H9 (cell line): Measurements from ENCODE around the gene TAS2R1. TPM values are rescaled to one million over a fixed set of nuclear protein-coding genes. Genes with fewer than 3 reads are reported as not detected.

Experiments used
- DNase-seq: peaks from one replicate; pipeline ENCODE4 v3.0.0-alpha.2; 2017
- H2AFZ ChIP-seq: one replicate; pipeline ENCODE4 v1.6.1; 2013; ENCODE audit warnings: mild to moderate bottlenecking, low read length, control low read depth, moderate library complexity
- H2AK5ac ChIP-seq: 2 replicates; pipeline ENCODE4 v1.6.1; 2013; ENCODE audit warnings: low read length, control low read depth, mixed read lengths; ENCODE audit not compliant: insufficient read length
- H2BK120ac ChIP-seq: one replicate; pipeline ENCODE4 v1.6.1; 2013; ENCODE audit warnings: low read depth, mild to moderate bottlenecking, low read length, control low read depth, inconsistent platforms; ENCODE audit not compliant: poor library complexity, severe bottlenecking
- H2BK12ac ChIP-seq: 2 replicates; pipeline ENCODE4 v1.6.1; 2013; ENCODE audit warnings: low read length, control low read depth, mixed read lengths, low read depth; ENCODE audit not compliant: insufficient read length
- H2BK15ac ChIP-seq: 2 replicates; pipeline ENCODE4 v1.6.1; 2013; ENCODE audit warnings: low read depth, low read length, control low read depth
- H2BK20ac ChIP-seq: one replicate; pipeline ENCODE4 v1.6.1; 2013; ENCODE audit warnings: low read depth, mild to moderate bottlenecking, low read length, control low read depth, inconsistent platforms; ENCODE audit not compliant: poor library complexity, severe bottlenecking
- H2BK5ac ChIP-seq: 2 replicates; pipeline ENCODE4 v1.6.1; 2013; ENCODE audit warnings: low read length, control low read depth, mixed read lengths; ENCODE audit not compliant: insufficient read length
- H3K14ac ChIP-seq: 2 replicates; pipeline ENCODE4 v1.6.1; 2013; ENCODE audit warnings: low read length, control low read depth; ENCODE audit not compliant: insufficient read depth
- H3K18ac ChIP-seq: 2 replicates; pipeline ENCODE4 v1.6.1; 2013; ENCODE audit warnings: low read depth, mild to moderate bottlenecking, mixed read lengths, low read length, control low read depth; ENCODE audit not compliant: insufficient read length
- H3K23ac ChIP-seq: 2 replicates; pipeline ENCODE4 v1.6.1; 2013; ENCODE audit warnings: low read length, control low read depth, mixed read lengths, low read depth; ENCODE audit not compliant: insufficient read length
- H3K23me2 ChIP-seq: 2 replicates; pipeline ENCODE4 v1.6.1; 2013; ENCODE audit warnings: low read depth, mild to moderate bottlenecking, mixed read lengths, low read length, control low read depth; ENCODE audit not compliant: insufficient read length, poor library complexity, severe bottlenecking
- H3K27ac ChIP-seq: 2 replicates; pipeline ENCODE4 v1.5.1; 2013; ENCODE audit warnings: low read length, control low read depth, mixed read lengths, low read depth; ENCODE audit not compliant: insufficient read length
- H3K27me3 ChIP-seq: 2 replicates; pipeline ENCODE4 v1.6.1; 2013; ENCODE audit warnings: low read length, control low read depth, inconsistent platforms; ENCODE audit not compliant: insufficient read depth
- H3K4ac ChIP-seq: 2 replicates; pipeline ENCODE4 v1.6.1; 2013; ENCODE audit warnings: low read depth, mild to moderate bottlenecking, control low read depth, inconsistent platforms, low read length, moderate library complexity
- H3K4me1 ChIP-seq: 2 replicates; pipeline ENCODE4 v1.6.1; 2013; ENCODE audit warnings: low read length, control low read depth, inconsistent platforms; ENCODE audit not compliant: insufficient read depth
- H3K4me2 ChIP-seq: 2 replicates; pipeline ENCODE4 v1.6.1; 2013; ENCODE audit warnings: low read length, control low read depth, mixed read lengths; ENCODE audit not compliant: insufficient read length, insufficient read depth
- H3K56ac ChIP-seq: 2 replicates; pipeline ENCODE4 v1.6.1; 2013; ENCODE audit warnings: low read depth, mild to moderate bottlenecking, mixed read lengths, low read length, control low read depth; ENCODE audit not compliant: insufficient read length
- H3K79me1 ChIP-seq: 2 replicates; pipeline ENCODE4 v1.6.1; 2013; ENCODE audit warnings: low read depth, mild to moderate bottlenecking, moderate library complexity, low read length, control low read depth, inconsistent platforms; ENCODE audit not compliant: insufficient read depth, poor library complexity, severe bottlenecking
- H3K79me2 ChIP-seq: 2 replicates; pipeline ENCODE4 v1.6.1; 2013; ENCODE audit warnings: low read length, control low read depth, inconsistent platforms; ENCODE audit not compliant: insufficient read depth
- H3K9ac ChIP-seq: 2 replicates; pipeline ENCODE4 v1.6.1; 2013; ENCODE audit warnings: low read length, control low read depth, mixed read lengths; ENCODE audit not compliant: insufficient read length; ENCODE audit errors: extremely low read depth
- H3K9me3 ChIP-seq: one replicate; pipeline ENCODE4 v1.6.1; 2013; ENCODE audit warnings: low read depth, low read length, inconsistent platforms; ENCODE audit not compliant: control insufficient read depth
- H3T11ph ChIP-seq: one replicate; pipeline ENCODE4 v1.6.1; 2013; ENCODE audit warnings: mild to moderate bottlenecking, low read length, control low read depth, inconsistent platforms
- H4K20me1 ChIP-seq: one replicate; pipeline ENCODE4 v1.6.1; 2013; ENCODE audit not compliant: control insufficient read depth, insufficient read length, insufficient read depth
- H4K5ac ChIP-seq: 2 replicates; pipeline ENCODE4 v1.6.1; 2013; ENCODE audit warnings: low read depth, mild to moderate bottlenecking, mixed read lengths, low read length, control low read depth; ENCODE audit not compliant: insufficient read length
- H4K8ac ChIP-seq: replicated peaks from 2 replicates; pipeline ENCODE4 v1.6.1; 2013; ENCODE audit warnings: low read length, control low read depth, mixed read lengths, low read depth; ENCODE audit not compliant: insufficient read length
- H4K91ac ChIP-seq: 2 replicates; pipeline ENCODE4 v1.6.1; 2013; ENCODE audit warnings: low read depth, mild to moderate bottlenecking, moderate library complexity, mixed read lengths, low read length, control low read depth; ENCODE audit not compliant: insufficient read length
- H3K27ac Mint-ChIP-seq, 3 experiments: 2 replicates in 2 of 3; 3 replicates in 1 of 3; pipeline ENCODE4 v1.8.0; 2020 to 2021; ENCODE audit warnings: mixed read lengths in 3 of 3, mild to moderate bottlenecking in 1 of 3, moderate library complexity in 1 of 3
- H3K27me3 Mint-ChIP-seq: 2 replicates; pipeline ENCODE4 v1.8.0; 2021; ENCODE audit warnings: low read depth, mild to moderate bottlenecking, moderate library complexity, mixed read lengths
- H3K36me3 Mint-ChIP-seq, 3 experiments: 2 replicates in 2 of 3; 3 replicates in 1 of 3; pipeline ENCODE4 v1.8.0; 2020 to 2021; ENCODE audit warnings: low read depth in 3 of 3, mixed read lengths in 3 of 3; ENCODE audit not compliant: insufficient read depth in 1 of 3
- H3K4me1 Mint-ChIP-seq, 2 experiments: 2 replicates each; pipeline ENCODE4 v1.8.0; 2020; ENCODE audit warnings: mixed read lengths in 2 of 2
- H3K4me3 Mint-ChIP-seq, 2 experiments: 2 replicates in 1 of 2; 3 replicates in 1 of 2; pipeline ENCODE4 v1.8.0; 2020 to 2021; ENCODE audit warnings: mild to moderate bottlenecking in 2 of 2, mixed read lengths in 2 of 2, moderate library complexity in 1 of 2
- H3K9me3 Mint-ChIP-seq, 2 experiments: 2 replicates in 1 of 2; 3 replicates in 1 of 2; pipeline ENCODE4 v1.8.0; 2020; ENCODE audit warnings: mild to moderate bottlenecking in 2 of 2, mixed read lengths in 2 of 2, moderate library complexity in 1 of 2
- WGBS: extraction: QIAGEN DNeasy Blood & Tissue Kit; methylation state at CpG from one replicate; pipeline ENCODE4 v1.1.7; 2013; ENCODE audit warnings: missing lambda C conversion rate, low lambda C conversion rate, mixed read lengths; ENCODE audit not compliant: insufficient read length; ENCODE audit errors: extremely low coverage; 5-methylcytosine and 5-hydroxymethylcytosine counted together
- total RNA-seq: library from RNA; stranded (reverse); gene quantifications from 2 replicates; pipeline ENCODE4 v1.2.1, GENCODE V29; 2021
- TF ChIP-seq, protein P1 (sequence below): fragments of 200-600 bp; sonication (generic); conservative IDR thresholded peaks from 3 replicates; pipeline ENCODE4 v1.8.0; 2021; ENCODE audit warnings: antibody characterized with exemption, mild to moderate bottlenecking

TAS2R1 gene
- total RNA-seq, 1 experiment from 2014 or later, result not detected

- Histone ChIP-seq H3K23ac (no peak overlapping the region), H4K91ac (no peak overlapping the region), H3K79me2 (no peaks in the 10 kb centered on the region), H4K8ac (no peak overlapping the region), H3K56ac (no peak overlapping the region), H3K9ac (no peak overlapping the region), H3K18ac (no peak overlapping the region), H3K4ac (no peak overlapping the region), H3K79me1 (no peaks in the 10 kb centered on the region), H2AFZ (no peak overlapping the region), H3K9me3 (no peaks in the 10 kb centered on the region), H2BK5ac (no peak overlapping the region), H3K4me2 (no peak overlapping the region), H3K23me2 (no peaks in the 10 kb centered on the region), H4K5ac (no peak overlapping the region), H2BK120ac (no peak overlapping the region), H3K27ac (no peak overlapping the region), H2BK20ac (no peak overlapping the region), H3K14ac (no peak overlapping the region), H4K20me1 (no peaks in the 10 kb centered on the region), H2BK12ac (no peak overlapping the region), H3T11ph (no peak overlapping the region), H2AK5ac (no peak overlapping the region), H3K4me1 (no peaks in the 10 kb centered on the region), H2BK15ac (no peak overlapping the region), H3K27me3 (no peaks in the 10 kb centered on the region)
- Mint-ChIP-seq H3K4me1 (no peaks in the 10 kb centered on the region), H3K4me3 (no peak overlapping the region), H3K36me3 (no peaks in the 10 kb centered on the region), H3K9me3 (no peaks in the 10 kb centered on the region), H3K27me3 (no peaks in the 10 kb centered on the region), H3K27ac (no peak overlapping the region)
- TF ChIP-seq, protein P1, sequence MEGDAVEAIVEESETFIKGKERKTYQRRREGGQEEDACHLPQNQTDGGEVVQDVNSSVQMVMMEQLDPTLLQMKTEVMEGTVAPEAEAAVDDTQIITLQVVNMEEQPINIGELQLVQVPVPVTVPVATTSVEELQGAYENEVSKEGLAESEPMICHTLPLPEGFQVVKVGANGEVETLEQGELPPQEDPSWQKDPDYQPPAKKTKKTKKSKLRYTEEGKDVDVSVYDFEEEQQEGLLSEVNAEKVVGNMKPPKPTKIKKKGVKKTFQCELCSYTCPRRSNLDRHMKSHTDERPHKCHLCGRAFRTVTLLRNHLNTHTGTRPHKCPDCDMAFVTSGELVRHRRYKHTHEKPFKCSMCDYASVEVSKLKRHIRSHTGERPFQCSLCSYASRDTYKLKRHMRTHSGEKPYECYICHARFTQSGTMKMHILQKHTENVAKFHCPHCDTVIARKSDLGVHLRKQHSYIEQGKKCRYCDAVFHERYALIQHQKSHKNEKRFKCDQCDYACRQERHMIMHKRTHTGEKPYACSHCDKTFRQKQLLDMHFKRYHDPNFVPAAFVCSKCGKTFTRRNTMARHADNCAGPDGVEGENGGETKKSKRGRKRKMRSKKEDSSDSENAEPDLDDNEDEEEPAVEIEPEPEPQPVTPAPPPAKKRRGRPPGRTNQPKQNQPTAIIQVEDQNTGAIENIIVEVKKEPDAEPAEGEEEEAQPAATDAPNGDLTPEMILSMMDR, result no peak
- no peak for DNase-seq
- no CpG with 5 or more reads among the region's 3 CpGs for WGBS
Measured at GRCh38 chr5:9652295-9652694, 22.1 kb upstream of the TAS2R1 start.
